GM18867 (cell line): Measurements from ENCODE around the gene FBXO39.
"Not testable (repeated sequence)": the region's sequence is repeated elsewhere in the genome, so short reads cannot be mapped to it uniquely, and the experiment has no call there.

Experiments
- ATAC-seq: cut with Tn5 transposase; IDR thresholded peaks from one replicate; pipeline ENCODE4 v1.9.1; 2021; ENCODE audit warnings: mild to moderate bottlenecking, moderate library complexity; ENCODE audit not compliant: unreplicated experiment

The FBXO39 gene

GRCh38 chr17:6789146-6789545, 13.1 kb downstream of the FBXO39 start:
- ATAC-seq: no peak

- ATAC-seq: no peak
These were observed 17.9 kb downstream of the FBXO39 start for GRCh38 chr17:6793748-6794493.

GRCh38 chr17:6796017-6796886, 20.2 kb downstream of the FBXO39 start:
- no peak for ATAC-seq

GRCh38 chr17:6796887-6797490, 21.0 kb downstream of the FBXO39 start:
- ATAC-seq: no peak

GRCh38 chr17:6797718-6798351, 21.8 kb downstream of the FBXO39 start:
- no peak for ATAC-seq

GRCh38 chr17:6799738-6800137, 23.7 kb downstream of the FBXO39 start:
- ATAC-seq: no peak

- ATAC-seq: no peak
These were observed 24.5 kb downstream of the FBXO39 start for GRCh38 chr17:6800422-6801027.

GRCh38 chr17:6811510-6811909, 35.5 kb downstream of the FBXO39 start:
- ATAC-seq: no peak

GRCh38 chr17:6812295-6812694, 36.3 kb downstream of the FBXO39 start:
- no peak for ATAC-seq

- ATAC-seq: no peak
These were observed 39.8 kb downstream of the FBXO39 start for GRCh38 chr17:6815775-6816174.

- not testable (repeated sequence) for ATAC-seq
These were observed 40.4 kb downstream of the FBXO39 start for GRCh38 chr17:6816368-6816767.

GRCh38 chr17:6818938-6819337, 42.9 kb downstream of the FBXO39 start:
- no peak for ATAC-seq

GRCh38 chr17:6823011-6823442, 47.0 kb downstream of the FBXO39 start:
- no peak for ATAC-seq

- no peak for ATAC-seq
These were observed 54.5 kb downstream of the FBXO39 start for GRCh38 chr17:6830383-6830986.

GRCh38 chr17:6831661-6832263, 55.7 kb downstream of the FBXO39 start, which contains the start of gene TEKT1:
Gene TEKT1 (minus strand): TSS chr17:6831729. CDS start chr17:6830376, 1,353 bp downstream.
- no peak for ATAC-seq
